Stimulated activated naive CD4-positive, alpha-beta T cell (primary cell): Measurements from ENCODE around the gene NTM.

Source experiments
- DNase-seq, 6 experiments: peaks; one replicate each; lab custom pipeline; 2025; lab: John Stamatoyannopoulos, UW

NTM gene

GRCh38 chr11:131767421-131767820 lies 397.0 kb downstream of the NTM start:
- DNase-seq: no peak

GRCh38 chr11:131770801-131771200 lies 400.4 kb downstream of the NTM start:
- no peak for DNase-seq

GRCh38 chr11:131771471-131771870 lies 401.1 kb downstream of the NTM start:
- no peak for DNase-seq

GRCh38 chr11:131773626-131774025 lies 403.2 kb downstream of the NTM start:
- DNase-seq: no peak

- no peak for DNase-seq
These were observed 405.8 kb downstream of the NTM start for GRCh38 chr11:131776211-131776610.

GRCh38 chr11:131785801-131786200 lies 415.4 kb downstream of the NTM start:
- no peak for DNase-seq

- no peak for DNase-seq
These were observed 416.7 kb downstream of the NTM start for GRCh38 chr11:131787119-131787518.

- DNase-seq: no peak
These were observed 420.2 kb downstream of the NTM start for GRCh38 chr11:131790586-131790985.

GRCh38 chr11:131792243-131792642 lies 421.8 kb downstream of the NTM start:
- no peak for DNase-seq

- no peak for DNase-seq
These were observed 425.7 kb downstream of the NTM start for GRCh38 chr11:131796089-131796488.

- DNase-seq: no peak
These were observed 426.1 kb downstream of the NTM start for GRCh38 chr11:131796541-131796940.

- DNase-seq: no peak
These were observed 430.0 kb downstream of the NTM start for GRCh38 chr11:131800452-131800851.

GRCh38 chr11:131802440-131803115 lies 432.2 kb downstream of the NTM start:
- DNase-seq: no peak

GRCh38 chr11:131807876-131808275 lies 437.5 kb downstream of the NTM start:
- DNase-seq: no peak

GRCh38 chr11:131808470-131808869 lies 438.1 kb downstream of the NTM start:
- DNase-seq: no peak

- DNase-seq: no peak
These were observed 438.9 kb downstream of the NTM start for GRCh38 chr11:131809203-131809918.

- no peak for DNase-seq
These were observed 440.1 kb downstream of the NTM start for GRCh38 chr11:131810541-131810940.

GRCh38 chr11:131811383-131811782 lies 441.0 kb downstream of the NTM start:
- no peak for DNase-seq

- DNase-seq: no peak
These were observed 443.7 kb downstream of the NTM start for GRCh38 chr11:131814108-131814507.

- no peak for DNase-seq
These were observed 445.2 kb downstream of the NTM start for GRCh38 chr11:131815590-131815989.

- no peak for DNase-seq
These were observed 445.6 kb downstream of the NTM start for GRCh38 chr11:131816051-131816450.

GRCh38 chr11:131817687-131818188 lies 447.3 kb downstream of the NTM start:
- no peak for DNase-seq

- DNase-seq: no peak
These were observed 449.4 kb downstream of the NTM start for GRCh38 chr11:131819865-131820264.

- DNase-seq: no peak
These were observed 452.1 kb downstream of the NTM start for GRCh38 chr11:131822506-131822905.
